Activated CD8-positive, alpha-beta memory T cell treated with anti-CD3 and anti-CD28 coated beads for 4 hours (primary cell): ENCODE data around the gene CAT.

Source experiments
- DNase-seq, 2 donors: peaks; one replicate each; pipeline ENCODE4 v3.0.0-alpha.2; 2020; ENCODE audit warnings: low read depth in 2 of 2

The CAT gene

GRCh38 chr11:34425360-34425759 lies 13.4 kb upstream of the CAT start:
- no peak for DNase-seq

GRCh38 chr11:34425867-34426266 lies 12.9 kb upstream of the CAT start:
- DNase-seq = no peak

DNA sequence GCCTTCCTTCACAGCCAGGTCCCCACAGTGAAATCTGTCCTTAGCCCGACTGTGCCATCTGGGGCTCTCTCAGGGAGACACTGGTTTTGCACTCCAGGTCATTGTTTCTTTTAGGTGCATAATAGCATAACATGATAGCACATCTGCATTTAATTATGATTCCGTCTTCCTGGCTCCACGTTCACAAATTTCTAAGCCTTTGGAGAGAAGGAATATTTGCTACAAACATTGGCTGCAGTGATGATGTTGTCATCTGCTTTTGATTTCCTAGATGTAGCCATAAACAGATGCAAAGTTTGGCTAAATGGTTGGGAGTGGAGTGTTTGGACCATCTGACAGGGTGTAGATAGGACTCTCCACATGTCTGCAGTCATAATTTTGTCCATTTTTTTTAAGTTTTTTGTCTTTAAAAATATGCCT lies 12.0 kb upstream of the CAT start:
- no peak for DNase-seq

DNA sequence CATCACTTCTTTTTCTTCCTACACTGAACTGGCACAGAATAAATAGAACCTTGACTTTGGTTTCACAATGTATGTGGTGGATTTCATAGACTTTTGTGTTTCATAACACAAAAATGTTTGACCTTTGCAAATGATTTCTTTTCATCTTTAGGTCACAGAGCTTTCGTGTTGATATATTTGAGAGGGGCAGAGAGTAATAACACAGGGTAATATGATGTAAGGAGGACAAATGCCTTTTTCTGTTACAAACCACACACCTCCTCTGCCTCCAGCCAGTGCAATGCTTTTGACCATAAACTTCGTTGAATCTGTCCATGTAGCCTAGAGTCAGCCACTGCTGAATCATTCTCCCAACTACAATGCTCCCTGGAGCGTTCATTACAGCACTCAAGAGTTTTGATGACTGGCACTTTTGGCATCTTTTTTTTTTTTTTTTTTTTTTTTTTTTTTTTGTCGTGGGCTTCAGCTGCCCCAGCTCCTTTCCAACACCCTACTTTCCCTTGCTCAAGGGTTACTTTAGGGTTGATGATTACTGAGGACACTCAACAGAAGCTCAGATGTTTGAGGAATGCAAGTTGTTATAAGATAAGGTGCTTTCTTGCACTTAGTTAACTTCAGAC lies 11.4 kb upstream of the CAT start:
- no peak for DNase-seq

- no peak for DNase-seq
Observed at GRCh38 chr11:34431979-34432378, 6.8 kb upstream of the CAT start.

DNA sequence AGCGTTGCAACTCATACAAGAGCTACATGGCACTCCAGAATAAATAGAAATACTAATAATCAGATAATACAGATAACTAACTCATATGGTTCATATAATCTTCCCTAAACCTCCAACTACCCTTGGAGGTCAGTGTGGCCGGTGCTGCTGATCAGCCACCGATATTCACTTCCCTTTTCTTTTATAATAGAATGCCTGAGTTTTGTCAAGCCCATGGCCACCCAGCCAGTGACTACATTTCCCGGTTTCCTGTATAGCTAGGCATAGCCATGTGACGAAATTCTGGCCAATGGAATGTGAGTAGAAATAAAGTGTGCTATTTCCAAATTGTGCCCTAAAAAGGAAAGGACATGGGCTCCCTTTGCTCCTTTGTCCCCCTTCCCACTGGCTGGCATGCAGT lies 5.9 kb upstream of the CAT start:
- DNase-seq = no peak

- no peak for DNase-seq
Observed at GRCh38 chr11:34433899-34434298, 4.8 kb upstream of the CAT start.

DNA sequence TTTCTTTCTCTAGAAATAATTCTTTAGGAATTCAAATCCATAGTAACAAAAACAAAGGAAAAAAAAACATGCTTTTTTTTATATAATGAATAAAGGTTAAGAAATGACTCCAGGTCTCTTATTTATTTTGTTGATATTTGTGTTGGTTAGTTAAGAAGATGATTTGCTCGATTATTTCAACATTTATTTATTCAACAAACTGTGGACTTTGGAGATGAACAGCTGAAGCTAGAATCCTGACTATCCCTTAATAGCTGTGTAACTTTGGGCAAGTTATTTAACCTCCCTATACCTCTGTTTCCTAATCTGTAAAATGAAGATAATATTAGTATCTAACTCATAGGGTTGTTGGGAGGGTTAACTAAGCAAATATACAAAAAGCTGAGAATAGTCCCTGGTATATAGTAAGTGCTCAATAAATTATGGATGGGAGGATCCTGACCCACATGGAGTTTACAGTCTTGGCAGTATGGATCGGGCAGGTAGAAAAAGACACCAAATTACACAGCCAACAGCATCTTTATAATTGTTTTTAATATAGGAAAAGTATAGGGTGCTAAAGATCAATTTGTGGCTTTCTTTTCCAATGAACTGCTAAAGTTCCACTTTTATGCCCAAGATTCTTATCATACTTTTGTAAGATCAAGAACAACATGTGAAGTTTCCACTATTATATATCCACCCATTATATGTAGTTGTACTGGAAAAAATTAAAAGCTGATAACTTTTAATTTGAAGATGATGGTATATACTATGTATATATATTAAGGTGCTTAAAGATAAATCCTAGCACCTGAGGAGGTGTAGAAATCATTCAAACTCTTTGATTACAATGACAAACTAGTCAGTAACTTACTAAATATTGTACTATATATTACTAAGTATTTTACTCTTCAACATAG lies 1.3 kb upstream of the CAT start:
- no peak for DNase-seq

DNA sequence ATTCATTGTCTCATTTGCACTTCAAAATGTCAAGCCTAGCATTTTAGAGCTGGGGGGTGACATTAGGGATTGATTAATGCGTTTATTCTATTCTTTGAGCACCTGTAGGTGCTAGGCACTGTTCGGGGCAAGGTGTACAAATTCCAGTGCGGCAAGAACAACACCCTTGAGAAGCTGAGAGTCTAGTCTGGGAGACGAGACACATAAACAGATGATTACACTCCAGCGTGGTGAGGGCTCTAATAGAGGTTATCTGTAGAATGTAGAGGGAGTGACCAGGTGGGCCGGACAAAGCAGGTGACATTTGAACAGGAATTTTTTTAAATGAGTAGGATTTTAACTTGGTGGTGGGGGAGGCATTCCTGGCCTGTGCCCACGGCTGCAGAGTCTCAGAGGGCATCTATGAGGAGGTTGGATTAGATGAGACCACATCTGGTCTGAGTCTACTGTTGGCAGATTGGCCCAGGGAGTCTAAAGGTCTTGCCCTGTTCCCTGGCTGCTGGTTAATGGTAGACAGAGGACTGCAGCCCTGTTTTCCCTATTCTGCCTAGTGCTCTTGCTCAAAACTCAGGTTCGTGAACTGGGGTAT lies 970 bp downstream of the CAT start:
- no peak for DNase-seq

DNA sequence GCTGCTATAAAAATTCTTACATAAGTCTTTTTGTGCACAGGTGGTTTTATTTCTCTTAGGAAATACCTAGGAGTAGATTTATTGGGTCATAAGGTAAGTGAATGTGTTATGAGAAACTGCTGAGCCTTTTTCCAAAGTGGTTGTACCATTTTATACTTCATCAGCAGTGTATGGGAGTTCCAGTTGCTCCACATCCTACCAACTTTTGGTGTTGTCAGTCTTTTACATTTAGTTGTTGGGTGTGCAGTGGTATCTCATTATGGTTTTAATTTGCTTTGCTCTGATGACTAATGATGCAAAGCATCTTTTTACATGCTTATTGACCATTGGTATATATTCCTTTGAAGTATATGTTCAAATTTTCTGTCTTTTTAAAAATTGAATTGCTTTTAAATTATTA lies 3.1 kb downstream of the CAT start:
- no peak for DNase-seq

GRCh38 chr11:34443136-34443535 lies 4.4 kb downstream of the CAT start:
- no peak for DNase-seq

DNA sequence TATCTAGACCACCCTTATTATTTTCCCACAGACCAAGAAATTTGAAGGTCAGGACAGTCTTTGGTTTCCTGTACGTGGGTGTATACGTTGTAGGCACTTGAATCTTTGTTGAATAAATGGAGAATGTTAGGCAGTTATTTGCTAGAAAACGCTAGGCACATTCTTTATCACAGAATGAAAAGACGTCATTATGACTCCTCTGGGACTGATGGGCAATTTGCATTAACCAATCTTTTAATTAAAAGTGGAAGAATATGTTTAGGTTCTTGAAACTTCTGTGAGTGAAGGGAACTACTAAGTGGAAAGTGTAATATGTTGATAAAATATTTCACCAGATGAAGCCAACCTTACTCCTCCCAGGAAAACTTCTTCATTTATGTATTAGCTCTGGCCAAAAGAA lies 5.7 kb downstream of the CAT start:
- DNase-seq = no peak

DNA sequence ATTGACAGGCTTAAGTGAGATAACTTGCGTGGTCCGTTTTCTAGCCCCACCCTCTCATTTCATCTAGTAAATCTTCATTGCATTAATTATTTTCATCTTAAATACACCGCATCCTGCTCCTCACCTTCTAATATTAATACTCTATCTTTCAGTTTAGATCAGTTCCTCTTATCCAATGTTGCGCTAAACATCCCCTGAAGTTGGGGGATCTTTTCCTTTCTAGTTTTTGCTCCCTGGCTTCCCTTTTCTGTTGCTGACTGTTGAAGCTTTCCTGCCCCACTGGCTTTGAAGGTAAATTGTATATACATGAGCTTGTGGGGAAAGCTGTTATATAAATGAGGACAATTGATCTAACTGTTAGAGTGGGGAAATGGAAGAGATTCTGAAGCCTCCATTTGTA lies 7.2 kb downstream of the CAT start:
- DNase-seq = no peak

DNA sequence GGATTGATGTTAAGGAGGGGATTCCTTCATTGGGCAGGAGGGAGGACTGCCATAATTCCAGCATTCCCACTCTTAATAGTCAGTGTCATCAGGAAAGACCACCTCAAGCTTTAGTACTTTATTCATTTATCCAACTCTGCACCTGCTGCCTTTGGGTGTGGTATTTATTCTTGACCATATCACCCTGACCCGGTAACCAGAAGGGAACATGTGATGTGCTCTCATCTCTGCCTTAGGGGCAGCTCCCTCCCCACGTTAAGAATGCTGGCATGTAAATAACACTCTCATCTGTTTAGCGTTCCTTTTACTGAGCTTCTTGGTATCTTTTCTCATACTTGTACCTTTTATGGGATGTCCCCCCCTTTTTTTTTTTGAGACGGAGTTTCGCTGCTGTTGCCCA lies 7.7 kb downstream of the CAT start:
- DNase-seq = no peak

GRCh38 chr11:34447044-34447443 lies 8.3 kb downstream of the CAT start:
- no peak for DNase-seq

DNA sequence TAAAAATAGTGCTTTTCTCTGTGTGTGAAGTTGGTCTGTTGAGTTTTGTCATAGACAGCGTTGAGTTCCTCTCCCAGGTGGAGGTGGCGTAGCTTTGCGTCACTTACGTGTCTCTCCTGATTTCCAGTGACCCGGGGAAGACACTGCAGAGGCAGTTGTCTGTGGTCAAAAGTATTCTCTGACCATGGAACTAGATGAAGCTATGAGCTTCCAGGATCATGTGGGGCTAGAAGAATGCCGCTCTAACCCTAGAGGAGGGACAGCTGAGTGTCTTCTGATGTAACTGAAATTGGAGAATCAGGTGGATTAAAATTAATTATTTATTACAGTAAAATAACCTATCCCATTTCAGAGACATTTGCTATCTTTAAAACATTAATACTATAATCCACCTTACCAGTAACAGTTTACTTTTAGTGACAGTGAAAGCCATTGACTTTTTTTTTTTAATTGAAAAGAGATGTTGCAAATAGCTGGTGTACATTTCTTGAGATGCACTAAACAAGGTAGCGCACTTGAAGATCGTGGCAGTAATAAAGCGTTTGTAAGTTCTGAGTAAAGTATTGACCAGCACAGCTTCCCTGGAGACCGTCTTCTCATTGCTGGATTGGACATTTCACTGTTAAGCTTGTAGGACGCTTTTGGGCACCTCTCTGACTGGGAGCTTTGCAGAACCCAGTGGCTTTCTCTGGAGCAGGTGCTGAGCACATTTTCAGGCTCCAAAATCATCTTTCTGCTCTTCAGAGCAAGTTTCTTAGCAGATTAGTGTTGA lies 9.7 kb downstream of the CAT start:
- DNase-seq = no peak

DNA sequence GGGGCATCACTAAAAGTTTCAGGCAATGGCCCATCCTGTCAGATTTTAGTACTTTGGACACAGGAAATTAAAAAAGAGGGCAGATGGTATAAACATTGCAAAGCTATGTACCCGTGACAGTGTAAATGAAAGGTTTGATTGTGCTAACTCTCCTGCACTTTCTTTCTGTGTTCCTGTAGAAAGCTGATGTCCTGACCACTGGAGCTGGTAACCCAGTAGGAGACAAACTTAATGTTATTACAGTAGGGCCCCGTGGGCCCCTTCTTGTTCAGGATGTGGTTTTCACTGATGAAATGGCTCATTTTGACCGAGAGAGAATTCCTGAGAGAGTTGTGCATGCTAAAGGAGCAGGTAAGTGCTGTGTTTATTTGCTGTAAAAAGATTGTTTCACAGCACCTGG lies 10.3 kb downstream of the CAT start:
- DNase-seq = no peak

DNA sequence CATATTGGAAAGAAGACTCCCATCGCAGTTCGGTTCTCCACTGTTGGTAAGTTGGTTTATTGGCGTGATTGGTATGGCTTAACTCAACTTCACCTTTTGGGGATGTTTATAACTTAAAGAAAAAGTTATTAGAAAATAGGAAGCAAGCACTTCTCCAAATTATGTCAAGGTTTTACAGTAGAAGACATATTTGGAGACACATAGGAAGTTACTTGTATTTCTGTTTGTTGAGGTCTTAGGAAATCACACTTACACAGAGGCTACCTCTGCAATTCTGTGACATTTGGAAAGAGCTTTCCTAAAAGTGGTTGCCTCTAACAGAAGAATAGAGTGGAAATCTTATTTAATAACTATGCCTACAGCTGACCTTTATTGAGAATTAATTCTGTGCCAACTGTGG lies 12.3 kb downstream of the CAT start:
- no peak for DNase-seq

GRCh38 chr11:34454308-34455032 lies 15.7 kb downstream of the CAT start:
- DNase-seq = no peak

DNA sequence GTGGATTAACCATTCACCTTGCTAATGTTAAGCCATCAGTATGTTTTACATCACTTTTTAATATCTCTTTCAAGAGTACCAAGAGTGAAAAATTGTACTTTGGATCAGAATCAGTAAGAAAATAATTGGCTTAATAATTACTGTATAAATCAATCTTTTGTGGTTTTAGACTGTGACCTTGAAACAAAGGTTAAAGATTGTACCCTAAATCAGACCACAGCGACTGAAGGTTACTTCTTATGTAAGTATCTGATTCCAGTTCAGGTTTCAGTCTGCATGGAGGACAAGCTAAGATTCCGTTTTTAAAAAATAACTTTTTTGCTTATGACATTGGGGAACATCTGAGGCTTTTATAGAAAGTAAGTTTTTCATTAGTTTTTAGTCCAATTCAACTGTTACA lies 18.9 kb downstream of the CAT start:
- DNase-seq = no peak

- DNase-seq = no peak
Observed at GRCh38 chr11:34458525-34458924, 19.8 kb downstream of the CAT start.
